Natural killer cell (primary cell): ENCODE results near the gene EMP1. TPM values are rescaled to one million over a fixed set of nuclear protein-coding genes. Genes with fewer than 3 reads are reported as not detected.

Experiments
- ATAC-seq, 3 donors: fragments of 150-1000 bp in 2 of 3; fragments of 200-7000 bp in 1 of 3; cut with Tn5 transposase; 1 replicate in 1 of 3; 2 replicates in 2 of 3; pipeline ENCODE4 v1.10.0; 2021; ENCODE audit warnings: mild to moderate bottlenecking in 2 of 3, moderate library complexity in 2 of 3
- DNase-seq, 2 donors: peaks; one replicate each; pipeline versions ENCODE4 v3.0.0 to v3.0.0-alpha.2; 2013 to 2021; ENCODE audit warnings: mixed read lengths in 1 of 2
- H3K27ac ChIP-seq: one replicate; pipeline ENCODE4 v1.5.1; 2013; ENCODE audit warnings: mild to moderate bottlenecking, low read length
- H3K27me3 ChIP-seq: one replicate; pipeline ENCODE4 v1.6.1; 2013; ENCODE audit warnings: low read length; ENCODE audit not compliant: control insufficient read depth, insufficient read depth
- H3K36me3 ChIP-seq: one replicate; pipeline ENCODE4 v1.6.1; 2013; ENCODE audit warnings: low read length; ENCODE audit not compliant: control insufficient read depth, insufficient read depth
- H3K4me1 ChIP-seq: one replicate; pipeline ENCODE4 v1.6.1; 2013; ENCODE audit warnings: low read length; ENCODE audit not compliant: control insufficient read depth, insufficient read depth
- H3K4me3 ChIP-seq: one replicate; pipeline ENCODE4 v1.5.1; 2013; ENCODE audit warnings: low read length
- H3K9me3 ChIP-seq: one replicate; pipeline ENCODE4 v1.6.1; 2013; ENCODE audit warnings: low read length; ENCODE audit not compliant: control insufficient read depth, insufficient read depth
- H3K27ac Mint-ChIP-seq, 2 donors: one replicate each; pipeline ENCODE4 v1.8.0; 2022; ENCODE audit warnings: mild to moderate bottlenecking in 2 of 2, mixed read lengths in 2 of 2, moderate library complexity in 1 of 2
- H3K27me3 Mint-ChIP-seq, 2 donors: one replicate each; pipeline ENCODE4 v1.8.0; 2022; ENCODE audit warnings: low read depth in 2 of 2, mixed read lengths in 2 of 2
- H3K36me3 Mint-ChIP-seq: one replicate; pipeline ENCODE4 v1.8.0; 2022; ENCODE audit warnings: mixed read lengths
- H3K4me1 Mint-ChIP-seq, 2 donors: one replicate each; pipeline ENCODE4 v1.8.0; 2022; ENCODE audit warnings: mixed read lengths in 2 of 2
- H3K4me3 Mint-ChIP-seq: one replicate; pipeline ENCODE4 v1.8.0; 2022; ENCODE audit warnings: mild to moderate bottlenecking, moderate library complexity, mixed read lengths
- H3K9me3 Mint-ChIP-seq, 2 donors: one replicate each; pipeline ENCODE4 v1.8.0; 2022; ENCODE audit warnings: mixed read lengths in 2 of 2
- CTCF ChIP-seq: fragments of 200-600 bp; IDR thresholded peaks from one replicate; pipeline ENCODE4 v1.8.0; 2022; ENCODE audit warnings: antibody characterized with exemption
- WGBS: methylation state at CpG from one replicate; pipeline ENCODE4 v1.1.7; 2013; ENCODE audit warnings: missing lambda C conversion rate; ENCODE audit not compliant: insufficient coverage; 5-methylcytosine and 5-hydroxymethylcytosine counted together
- intact Hi-C: fragments of 100-400 bp; cut with micrococcal nuclease; formaldehyde crosslinking; loops from one replicate; pipeline ENCODE4 v1.14.2; 2022
- total RNA-seq, 4 donors: library from RNA; stranded (reverse); fragments of 120-200 nt in 1 of 4; gene quantifications; one replicate each; pipeline versions ENCODE4 v1.2.3 to v1.2.4, GENCODE V29; 2013 to 2022

The EMP1 gene
- total RNA-seq, 3 donors from 2014 or later (not counting 1 experiment from before 2014, with no cell fraction given) = 3.8 to 4.3 (median 4.2) TPM

- intact Hi-C loops = no loop called here
- no peak overlapping the region for H3K27ac ChIP-seq
- DNase-seq = no peak
- H3K36me3 Mint-ChIP-seq = no peaks in the 10 kb centered on the region
- no peaks in the 10 kb centered on the region for H3K36me3 ChIP-seq
- ATAC-seq = no peak
- H3K4me3 Mint-ChIP-seq = no peak overlapping the region
- peaks cover 10% of the 10 kb centered on the region for H3K4me1 ChIP-seq
- no peaks in the 10 kb centered on the region for H3K9me3 Mint-ChIP-seq
- no peak overlapping the region for H3K4me3 ChIP-seq
- H3K27ac Mint-ChIP-seq = no peak overlapping the region
- peaks cover 13 to 19% of the 10 kb centered on the region in 2 donors for H3K4me1 Mint-ChIP-seq
- no peak for TF ChIP-seq CTCF
- peaks cover 1 to 5% of the 10 kb centered on the region in 2 donors for H3K27me3 Mint-ChIP-seq
- WGBS = 94% methylated on average over 4 of the region's 4 CpGs
- no peaks in the 10 kb centered on the region for H3K9me3 ChIP-seq
- H3K27me3 ChIP-seq = no peaks in the 10 kb centered on the region
Measured at GRCh38 chr12:13162904-13163303, 33.6 kb upstream of the EMP1 start.

- peaks cover 10% of the 10 kb centered on the region for H3K4me1 ChIP-seq
- Mint-ChIP-seq H3K27ac (no peak overlapping the region), H3K27me3 (peaks cover 2 to 4% of the 10 kb centered on the region in 2 donors), H3K4me3 (no peak overlapping the region), H3K9me3 (peaks cover 0 to 2% of the 10 kb centered on the region in 2 donors), H3K4me1 (peaks cover 13 to 19% of the 10 kb centered on the region in 2 donors), H3K36me3 (no peaks in the 10 kb centered on the region)
- 93% methylated on average over 7 of the region's 8 CpGs for WGBS
- no peak for TF ChIP-seq CTCF
- H3K27me3 ChIP-seq = no peaks in the 10 kb centered on the region
- ATAC-seq (no peak), DNase-seq (no peak)
- H3K27ac ChIP-seq = no peak overlapping the region
- no peaks in the 10 kb centered on the region for H3K36me3 ChIP-seq
- no peak overlapping the region for H3K4me3 ChIP-seq
- intact Hi-C loops = no loop called here
- no peaks in the 10 kb centered on the region for H3K9me3 ChIP-seq
Measured at GRCh38 chr12:13163868-13164635, 32.5 kb upstream of the EMP1 start.

- intact Hi-C loops = no loop called here
- H3K27me3 Mint-ChIP-seq = peaks cover 11 to 12% of the 10 kb centered on the region in 2 donors
- H3K27ac ChIP-seq = no peak overlapping the region
- DNase-seq = no peak
- H3K4me1 Mint-ChIP-seq = peaks cover 13 to 19% of the 10 kb centered on the region in 2 donors
- no peak overlapping the region for H3K27ac Mint-ChIP-seq
- no peak for ATAC-seq
- H3K4me3 Mint-ChIP-seq = no peak overlapping the region
- no peaks in the 10 kb centered on the region for H3K9me3 ChIP-seq
- no peaks in the 10 kb centered on the region for H3K36me3 Mint-ChIP-seq
- TF ChIP-seq CTCF = no peak
- H3K36me3 ChIP-seq = no peaks in the 10 kb centered on the region
- no peaks in the 10 kb centered on the region for H3K27me3 ChIP-seq
- no peak overlapping the region for H3K4me3 ChIP-seq
- WGBS = 72% methylated on average over 5 of the region's 5 CpGs
- H3K9me3 Mint-ChIP-seq = peaks cover 0 to 2% of the 10 kb centered on the region in 2 donors
- peaks cover 10% of the 10 kb centered on the region for H3K4me1 ChIP-seq
Measured at GRCh38 chr12:13164921-13165616, 31.5 kb upstream of the EMP1 start.
